ENCODE data around the gene RRBP1. TPM values are rescaled to one million over a fixed set of nuclear protein-coding genes. Genes with fewer than 3 reads are reported as not detected.

RRBP1 gene
- total RNA-seq, 1 experiment from 2014 or later: 45.3 TPM

GRCh38 chr20:17631576-17632319 lies 50.3 kb downstream of the RRBP1 start:
- no peaks in the 10 kb centered on the region for H3K27me3 Mint-ChIP-seq (ENCODE audit: unreplicated experiment)
- H3K4me1 Mint-ChIP-seq (ENCODE audit: low read depth, unreplicated experiment): no peaks in the 10 kb centered on the region
- H3K36me3 Mint-ChIP-seq (ENCODE audit: insufficient read depth, unreplicated experiment): peaks cover 5% of the 10 kb centered on the region
- no peaks in the 10 kb centered on the region for H3K9me3 Mint-ChIP-seq (ENCODE audit: low read depth, unreplicated experiment)
- no peak overlapping the region for H3K4me3 Mint-ChIP-seq (ENCODE audit: low read depth, unreplicated experiment)
- no peak for TF ChIP-seq CTCF (IDR thresholded peaks at IDR 0.05; ENCODE audit: unreplicated experiment)
- no peak for DNase-seq
- CTCF ChIA-PET: no interaction called here
- no TSS peak for BruUV-seq (replicated peaks)
- no peak overlapping the region for H3K27ac Mint-ChIP-seq (ENCODE audit: unreplicated experiment)
- intact Hi-C loops (cut with micrococcal nuclease; ENCODE audit: unreplicated experiment): no loop called here

- Mint-ChIP-seq H3K4me3 (ENCODE audit: low read depth, unreplicated experiment) (no peak overlapping the region), H3K27me3 (ENCODE audit: unreplicated experiment) (no peaks in the 10 kb centered on the region), H3K27ac (ENCODE audit: unreplicated experiment) (no peak overlapping the region), H3K4me1 (ENCODE audit: low read depth, unreplicated experiment) (no peaks in the 10 kb centered on the region), H3K36me3 (ENCODE audit: insufficient read depth, unreplicated experiment) (peaks cover 10% of the 10 kb centered on the region), H3K9me3 (ENCODE audit: low read depth, unreplicated experiment) (no peaks in the 10 kb centered on the region)
- TF ChIP-seq CTCF (IDR thresholded peaks at IDR 0.05; ENCODE audit: unreplicated experiment): no peak
- CTCF ChIA-PET: no interaction called here
- no peak for DNase-seq
- intact Hi-C loops (cut with micrococcal nuclease; ENCODE audit: unreplicated experiment): no loop called here
- BruUV-seq (replicated peaks): no TSS peak
Measured at GRCh38 chr20:17630806-17631195, 51.2 kb downstream of the RRBP1 start.

GRCh38 chr20:17630151-17630805 lies 51.8 kb downstream of the RRBP1 start:
- CTCF ChIA-PET: no interaction called here
- H3K4me1 Mint-ChIP-seq (ENCODE audit: low read depth, unreplicated experiment): no peaks in the 10 kb centered on the region
- intact Hi-C loops (cut with micrococcal nuclease; ENCODE audit: unreplicated experiment): no loop called here
- H3K4me3 Mint-ChIP-seq (ENCODE audit: low read depth, unreplicated experiment): no peak overlapping the region
- no TSS peak for BruUV-seq (replicated peaks)
- peaks cover 10% of the 10 kb centered on the region for H3K36me3 Mint-ChIP-seq (ENCODE audit: insufficient read depth, unreplicated experiment)
- no peak for DNase-seq
- H3K27ac Mint-ChIP-seq (ENCODE audit: unreplicated experiment): no peak overlapping the region
- TF ChIP-seq CTCF (IDR thresholded peaks at IDR 0.05; ENCODE audit: unreplicated experiment): no peak
- H3K9me3 Mint-ChIP-seq (ENCODE audit: low read depth, unreplicated experiment): no peaks in the 10 kb centered on the region
- H3K27me3 Mint-ChIP-seq (ENCODE audit: unreplicated experiment): no peaks in the 10 kb centered on the region

GRCh38 chr20:17629678-17630089 lies 52.4 kb downstream of the RRBP1 start:
- H3K27me3 Mint-ChIP-seq (ENCODE audit: unreplicated experiment): no peaks in the 10 kb centered on the region
- intact Hi-C loops (cut with micrococcal nuclease; ENCODE audit: unreplicated experiment): no loop called here
- DNase-seq: no peak
- no peaks in the 10 kb centered on the region for H3K9me3 Mint-ChIP-seq (ENCODE audit: low read depth, unreplicated experiment)
- BruUV-seq (replicated peaks): no TSS peak
- TF ChIP-seq CTCF (IDR thresholded peaks at IDR 0.05; ENCODE audit: unreplicated experiment): no peak
- H3K4me1 Mint-ChIP-seq (ENCODE audit: low read depth, unreplicated experiment): no peaks in the 10 kb centered on the region
- H3K4me3 Mint-ChIP-seq (ENCODE audit: low read depth, unreplicated experiment): no peak overlapping the region
- CTCF ChIA-PET: no interaction called here
- peaks cover 10% of the 10 kb centered on the region for H3K36me3 Mint-ChIP-seq (ENCODE audit: insufficient read depth, unreplicated experiment)
- no peak overlapping the region for H3K27ac Mint-ChIP-seq (ENCODE audit: unreplicated experiment)

Measured in Calu3 (cell line).